Epithelial cell of esophagus (primary cell): ENCODE measurements around the gene TTC21A.

ENCODE experiments used
- DNase-seq: peaks from one replicate; pipeline ENCODE4 v3.0.0; 2010; ENCODE audit warnings: low read depth
- H3K4me3 ChIP-seq: 2 replicates; pipeline ENCODE4 v1.5.1; 2011; ENCODE audit warnings: mild to moderate bottlenecking, low read length, control low read depth
- CTCF ChIP-seq: IDR thresholded peaks from 2 replicates; pipeline ENCODE4 v1.5.1; 2011; ENCODE audit warnings: low read depth, mild to moderate bottlenecking, low read length, control low read depth, inconsistent platforms; ENCODE audit not compliant: insufficient read depth; ENCODE audit errors: missing control alignments

Gene TTC21A

GRCh38 chr3:39180183-39180545 is 72.7 kb downstream of the TTC21A start:
- peak overlapping the region; percentile 6 for H3K4me3 ChIP-seq
- TF ChIP-seq CTCF = no peak
- DNase-seq = peak; percentile 13

GRCh38 chr3:39180546-39181346 is 73.3 kb downstream of the TTC21A start:
- peak; percentile 30 for TF ChIP-seq CTCF
- peak overlapping the region; percentile 8 for H3K4me3 ChIP-seq
- DNase-seq = peak; percentile 87

- no peak for TF ChIP-seq CTCF
- no peak for DNase-seq
- H3K4me3 ChIP-seq = no peak overlapping the region
These were observed 74.2 kb downstream of the TTC21A start for GRCh38 chr3:39181408-39182335.

- H3K4me3 ChIP-seq = no peak overlapping the region
- no peak for TF ChIP-seq CTCF
- no peak for DNase-seq
These were observed 76.0 kb downstream of the TTC21A start for GRCh38 chr3:39183211-39184080.

- DNase-seq = no peak
- H3K4me3 ChIP-seq = no peak overlapping the region
- TF ChIP-seq CTCF = no peak
These were observed 76.8 kb downstream of the TTC21A start for GRCh38 chr3:39184081-39184967.

GRCh38 chr3:39184968-39185285 is 77.4 kb downstream of the TTC21A start:
- no peak overlapping the region for H3K4me3 ChIP-seq
- no peak for TF ChIP-seq CTCF
- no peak for DNase-seq
